ENCODE results near the gene ATXN7L1.

DNA sequence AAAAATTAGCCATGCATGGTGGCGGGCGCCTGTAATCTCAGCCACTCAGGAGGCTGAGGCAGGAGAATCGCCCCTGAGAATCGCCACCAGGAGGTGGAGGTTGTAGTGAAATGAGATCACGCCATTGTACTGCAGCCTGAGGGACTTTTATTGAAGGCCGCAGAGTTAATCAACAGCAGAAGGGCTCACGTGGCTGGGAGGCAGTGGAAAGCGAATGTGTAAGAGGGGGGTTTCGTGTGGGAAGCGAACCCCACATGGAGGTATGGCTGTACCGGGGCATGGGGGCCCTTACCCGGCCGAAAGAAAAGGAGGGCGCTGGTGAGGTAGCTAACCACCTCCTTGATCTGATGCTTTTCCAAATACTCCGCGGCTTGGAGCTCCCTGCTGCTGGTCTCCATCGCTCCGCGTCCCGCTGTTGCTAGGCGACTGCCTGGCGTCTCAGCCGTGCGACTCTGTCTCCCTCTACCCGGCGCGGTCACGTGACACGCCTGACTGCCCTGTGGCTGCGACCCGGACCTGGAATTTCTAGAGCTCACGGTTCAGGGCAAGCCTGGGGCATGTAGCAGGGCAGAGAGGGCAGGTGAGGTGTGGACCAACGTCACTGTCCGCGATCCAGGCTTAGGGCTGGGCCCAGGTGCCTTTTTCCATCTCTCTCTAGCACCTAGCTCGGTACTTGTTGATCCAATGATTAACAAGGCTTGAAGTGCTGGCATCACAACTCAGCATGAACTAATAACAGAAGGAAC lies 295.2 kb downstream of the ATXN7L1 start, which contains the start of gene EFCAB10:
- TF ChIP-seq, protein P1, sequence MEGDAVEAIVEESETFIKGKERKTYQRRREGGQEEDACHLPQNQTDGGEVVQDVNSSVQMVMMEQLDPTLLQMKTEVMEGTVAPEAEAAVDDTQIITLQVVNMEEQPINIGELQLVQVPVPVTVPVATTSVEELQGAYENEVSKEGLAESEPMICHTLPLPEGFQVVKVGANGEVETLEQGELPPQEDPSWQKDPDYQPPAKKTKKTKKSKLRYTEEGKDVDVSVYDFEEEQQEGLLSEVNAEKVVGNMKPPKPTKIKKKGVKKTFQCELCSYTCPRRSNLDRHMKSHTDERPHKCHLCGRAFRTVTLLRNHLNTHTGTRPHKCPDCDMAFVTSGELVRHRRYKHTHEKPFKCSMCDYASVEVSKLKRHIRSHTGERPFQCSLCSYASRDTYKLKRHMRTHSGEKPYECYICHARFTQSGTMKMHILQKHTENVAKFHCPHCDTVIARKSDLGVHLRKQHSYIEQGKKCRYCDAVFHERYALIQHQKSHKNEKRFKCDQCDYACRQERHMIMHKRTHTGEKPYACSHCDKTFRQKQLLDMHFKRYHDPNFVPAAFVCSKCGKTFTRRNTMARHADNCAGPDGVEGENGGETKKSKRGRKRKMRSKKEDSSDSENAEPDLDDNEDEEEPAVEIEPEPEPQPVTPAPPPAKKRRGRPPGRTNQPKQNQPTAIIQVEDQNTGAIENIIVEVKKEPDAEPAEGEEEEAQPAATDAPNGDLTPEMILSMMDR (IDR thresholded peaks at IDR 0.05), result no peak
- TF ChIP-seq POLR2A (IDR thresholded peaks at IDR 0.05), result no peak
